Cardiac muscle cell (in vitro differentiated cells and primary cell): ENCODE measurements around the gene RPL10A. TPM values are rescaled to one million over a fixed set of nuclear protein-coding genes. Genes with fewer than 3 reads are reported as not detected.
A peak's percentile ranks its signal among the peaks of the same experiment; 100 is the strongest.

ENCODE experiments used
- DNase-seq, 2 donors: peaks; one replicate each; pipeline versions ENCODE4 v3.0.0 to v3.0.0-alpha.2; 2010 to 2017; ENCODE audit warnings: low read depth in 1 of 2, low spot score in 1 of 2
- H3K27ac ChIP-seq: fragments of 200-600 bp; sonication (generic); 2 replicates; pipeline ENCODE4 v1.5.1; 2016
- H3K27me3 ChIP-seq: fragments of 200-600 bp; sonication (generic); 2 replicates; pipeline ENCODE4 v1.6.0; 2016; ENCODE audit warnings: control low read depth
- H3K36me3 ChIP-seq: fragments of 200-600 bp; sonication (generic); 2 replicates; pipeline ENCODE4 v1.5.1; 2016; ENCODE audit warnings: control low read depth
- H3K4me1 ChIP-seq: fragments of 200-600 bp; sonication (generic); 2 replicates; pipeline ENCODE4 v1.8.1; 2017; ENCODE audit warnings: low read depth, mild to moderate bottlenecking, mixed run types
- H3K4me3 ChIP-seq: fragments of 200-600 bp; sonication (generic); 2 replicates; pipeline ENCODE4 v1.5.1; 2016; ENCODE audit warnings: mild to moderate bottlenecking
- H3K9me3 ChIP-seq: fragments of 200-600 bp; sonication (generic); 2 replicates; pipeline ENCODE4 v1.5.1; 2017; ENCODE audit warnings: low read depth, mild to moderate bottlenecking, control low read depth
- polyA plus RNA-seq: library from polyadenylated mRNA; unstranded; fragments of >200 nt; fragmentation: Nextera tagmentation; extraction: Ambion mirVana; gene quantifications from 2 replicates; pipeline ENCODE4 v1.2.1, GENCODE V29; 2016
- total RNA-seq: library from RNA; depleted of rRNA; stranded (reverse); fragments of >200 nt; gene quantifications from 2 replicates; pipeline ENCODE4 v1.2.3, GENCODE V29; 2016
- TF ChIP-seq, protein P1 (sequence below): IDR thresholded peaks from 2 replicates; pipeline ENCODE4 v1.5.1; 2012; ENCODE audit warnings: low read depth, mild to moderate bottlenecking, low read length

RPL10A gene
- total and polyA plus RNA-seq, 2 experiments from 2014 or later, result 390 to 1,095 TPM

DNA sequence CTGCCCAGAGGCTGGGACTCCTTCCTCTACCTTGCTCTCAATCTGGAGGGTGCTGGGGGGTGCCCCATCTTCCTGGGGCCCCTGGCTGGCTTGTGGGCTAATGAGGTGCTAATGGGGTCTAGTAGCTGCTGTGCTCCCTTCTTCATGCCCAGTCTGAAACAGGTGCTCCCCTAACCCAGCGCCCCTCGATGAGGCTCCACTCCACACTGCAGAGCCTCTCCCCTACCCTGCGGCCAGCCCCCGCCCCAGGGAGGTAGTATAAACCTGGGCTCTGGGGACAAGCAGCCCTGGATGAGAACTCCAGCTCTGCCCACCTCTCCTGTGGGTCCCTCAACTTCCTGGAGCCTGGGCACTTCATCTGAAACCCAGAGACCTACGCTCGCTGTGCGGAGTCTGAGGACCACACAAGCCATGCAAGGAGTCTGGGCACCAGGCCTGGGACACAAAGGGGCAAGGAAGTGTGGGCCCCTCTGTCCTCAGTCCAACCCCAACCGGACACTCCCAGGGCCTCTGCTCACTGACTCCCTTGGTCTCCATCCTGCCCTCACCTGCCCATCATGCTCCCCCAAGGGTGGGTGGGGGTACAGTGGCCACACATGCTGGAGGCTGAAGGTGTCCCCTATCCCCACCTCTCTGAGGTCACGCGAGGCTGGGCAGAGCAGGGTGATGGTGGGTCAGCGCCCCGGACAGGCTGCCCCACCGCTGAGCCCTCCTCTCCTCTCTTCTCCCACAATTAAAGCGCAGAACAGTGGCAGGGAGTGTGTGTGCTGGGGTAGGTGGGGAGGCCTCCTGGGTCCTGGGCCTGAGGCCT, 6.1 kb downstream of the RPL10A start:
- Histone ChIP-seq H3K27me3 (no peaks in the 10 kb centered on the region), H3K9me3 (no peaks in the 10 kb centered on the region), H3K4me1 (peaks cover 16% of the 10 kb centered on the region), H3K36me3 (peaks cover 37% of the 10 kb centered on the region), H3K27ac (peak overlapping the region; percentile 69), H3K4me3 (no peak overlapping the region)
- TF ChIP-seq, protein P1, sequence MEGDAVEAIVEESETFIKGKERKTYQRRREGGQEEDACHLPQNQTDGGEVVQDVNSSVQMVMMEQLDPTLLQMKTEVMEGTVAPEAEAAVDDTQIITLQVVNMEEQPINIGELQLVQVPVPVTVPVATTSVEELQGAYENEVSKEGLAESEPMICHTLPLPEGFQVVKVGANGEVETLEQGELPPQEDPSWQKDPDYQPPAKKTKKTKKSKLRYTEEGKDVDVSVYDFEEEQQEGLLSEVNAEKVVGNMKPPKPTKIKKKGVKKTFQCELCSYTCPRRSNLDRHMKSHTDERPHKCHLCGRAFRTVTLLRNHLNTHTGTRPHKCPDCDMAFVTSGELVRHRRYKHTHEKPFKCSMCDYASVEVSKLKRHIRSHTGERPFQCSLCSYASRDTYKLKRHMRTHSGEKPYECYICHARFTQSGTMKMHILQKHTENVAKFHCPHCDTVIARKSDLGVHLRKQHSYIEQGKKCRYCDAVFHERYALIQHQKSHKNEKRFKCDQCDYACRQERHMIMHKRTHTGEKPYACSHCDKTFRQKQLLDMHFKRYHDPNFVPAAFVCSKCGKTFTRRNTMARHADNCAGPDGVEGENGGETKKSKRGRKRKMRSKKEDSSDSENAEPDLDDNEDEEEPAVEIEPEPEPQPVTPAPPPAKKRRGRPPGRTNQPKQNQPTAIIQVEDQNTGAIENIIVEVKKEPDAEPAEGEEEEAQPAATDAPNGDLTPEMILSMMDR, result no peak
- no peak for DNase-seq

DNA sequence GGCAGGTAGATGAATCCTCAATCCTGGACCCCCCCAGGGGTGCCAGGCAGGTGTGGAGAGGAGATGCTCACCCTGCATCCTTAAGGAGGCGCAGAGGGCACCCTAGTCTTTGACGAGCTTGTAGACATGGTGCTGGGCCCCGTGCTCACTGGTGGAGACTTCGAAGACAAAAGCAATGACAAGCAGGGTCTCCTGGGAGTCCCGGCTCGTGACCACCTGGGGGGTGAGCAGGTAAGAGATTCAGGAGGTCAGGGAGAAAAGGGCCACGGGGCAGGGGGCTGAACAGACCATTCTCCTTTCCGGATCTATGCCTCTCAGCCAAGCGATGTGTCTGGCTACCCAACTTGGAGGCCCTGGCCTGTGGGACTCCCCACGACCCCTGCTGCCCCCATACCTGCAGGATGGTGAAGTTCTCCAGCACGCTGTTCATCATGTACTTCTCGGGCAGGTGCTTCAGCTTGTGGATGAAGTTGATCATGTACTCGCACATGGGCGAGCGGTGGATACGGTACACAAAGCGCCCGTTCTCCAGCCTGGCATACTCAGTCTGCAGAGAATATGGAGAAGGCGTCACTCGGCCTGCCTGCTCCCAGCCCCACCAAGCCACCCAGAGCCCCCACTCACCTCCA, 6.9 kb downstream of the RPL10A start:
- DNase-seq, result no peak
- Histone ChIP-seq H3K27me3 (no peaks in the 10 kb centered on the region), H3K4me3 (no peak overlapping the region), H3K27ac (no peak overlapping the region), H3K36me3 (peaks cover 38% of the 10 kb centered on the region), H3K4me1 (peaks cover 11% of the 10 kb centered on the region), H3K9me3 (no peaks in the 10 kb centered on the region)
- TF ChIP-seq, protein P1, result no peak

DNA sequence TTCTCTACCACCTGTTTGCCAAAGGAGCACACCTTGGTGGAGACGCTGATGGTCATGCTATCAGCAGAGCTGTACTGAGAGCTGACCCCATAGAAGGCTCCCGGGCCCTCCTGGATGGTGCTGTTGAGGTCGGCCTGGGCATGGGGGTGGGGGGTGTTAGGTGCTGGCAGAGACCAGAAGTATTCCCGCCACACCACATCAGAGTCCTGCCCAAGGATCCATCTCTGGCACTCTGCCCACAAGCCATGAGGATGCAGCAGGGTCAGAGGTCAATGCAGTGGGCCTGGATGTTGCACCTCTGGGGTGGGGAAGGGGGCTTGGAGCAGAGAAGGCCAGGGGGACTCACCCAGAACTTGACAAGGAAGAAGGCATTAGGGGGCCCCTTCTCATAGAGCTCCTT, 7.4 kb downstream of the RPL10A start:
- TF ChIP-seq, protein P1, result no peak
- Histone ChIP-seq H3K27me3 (no peaks in the 10 kb centered on the region), H3K4me3 (no peak overlapping the region), H3K4me1 (peaks cover 6% of the 10 kb centered on the region), H3K27ac (no peak overlapping the region), H3K36me3 (peaks cover 33% of the 10 kb centered on the region), H3K9me3 (no peaks in the 10 kb centered on the region)
- no peak for DNase-seq

DNA sequence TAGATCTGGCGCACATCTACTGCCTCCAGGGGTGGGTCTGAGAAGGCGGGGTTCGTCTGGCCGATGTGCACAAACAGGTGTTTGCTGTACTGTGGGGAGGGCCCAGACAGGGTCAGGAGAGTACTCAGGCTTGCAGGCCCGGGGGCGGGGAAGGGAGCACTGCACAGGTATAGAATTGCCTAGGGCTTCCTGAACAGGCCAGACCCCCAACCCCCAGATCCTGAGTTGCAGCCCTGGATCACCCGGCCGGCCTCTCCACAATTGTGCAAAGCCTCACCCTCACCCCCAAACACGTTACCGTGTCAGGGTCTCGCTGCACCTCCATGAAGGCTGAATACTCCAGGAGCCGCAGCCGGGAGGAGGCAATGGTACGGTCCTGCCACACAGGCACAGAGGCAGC, 7.8 kb downstream of the RPL10A start:
- Histone ChIP-seq H3K27me3 (no peaks in the 10 kb centered on the region), H3K4me1 (peaks cover 6% of the 10 kb centered on the region), H3K4me3 (no peak overlapping the region), H3K36me3 (peaks cover 29% of the 10 kb centered on the region), H3K9me3 (no peaks in the 10 kb centered on the region), H3K27ac (no peak overlapping the region)
- TF ChIP-seq, protein P1, result no peak
- no peak for DNase-seq

DNA sequence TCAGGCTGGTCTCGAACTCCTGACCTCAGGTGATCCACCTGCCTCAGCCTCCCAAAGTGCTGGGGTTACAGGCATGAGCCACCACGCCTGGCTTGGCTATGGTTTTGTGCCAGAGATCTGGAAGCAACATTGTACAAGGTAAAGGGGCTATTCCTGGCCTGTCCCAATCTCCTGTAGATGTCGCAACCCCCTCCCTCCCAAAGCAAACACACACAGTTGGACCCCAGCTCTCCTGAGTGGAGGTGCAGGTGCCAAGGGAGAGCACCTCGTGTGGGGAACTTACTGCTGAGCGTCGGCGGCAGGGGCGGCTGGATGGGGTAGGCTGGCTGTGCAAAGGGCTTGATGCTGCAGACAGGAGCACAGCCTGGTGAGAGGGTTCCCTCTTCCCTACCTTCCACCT, 8.8 kb downstream of the RPL10A start:
- H3K36me3 ChIP-seq, result peaks cover 20% of the 10 kb centered on the region
- no peak overlapping the region for H3K27ac ChIP-seq
- no peaks in the 10 kb centered on the region for H3K9me3 ChIP-seq
- peaks cover 16% of the 10 kb centered on the region for H3K4me1 ChIP-seq
- TF ChIP-seq, protein P1, result no peak
- no peak for DNase-seq
- H3K27me3 ChIP-seq, result no peaks in the 10 kb centered on the region
- H3K4me3 ChIP-seq, result no peak overlapping the region
